ENCODE data around the gene MSANTD2. TPM values are rescaled to one million over a fixed set of nuclear protein-coding genes. Genes with fewer than 3 reads are reported as not detected.

MSANTD2 gene
- total RNA-seq, 1 donor from 2014 or later, result 8.5 TPM

- TF ChIP-seq CTCF (conservative IDR thresholded peaks at IDR 0.05; ENCODE audit: low read depth, low read length), result no peak
- peak overlapping the region; percentile 52 for H3K4me3 ChIP-seq (ENCODE audit: low read depth, low read length)
- DNase-seq (ENCODE audit: low read depth), result no peak
Measured at GRCh38 chr11:124717786-124718651, 82.2 kb downstream of the MSANTD2 start.

GRCh38 chr11:124717421-124717785 is 82.8 kb downstream of the MSANTD2 start:
- peak overlapping the region; percentile 52 for H3K4me3 ChIP-seq (ENCODE audit: low read depth, low read length)
- DNase-seq (ENCODE audit: low read depth), result no peak
- no peak for TF ChIP-seq CTCF (conservative IDR thresholded peaks at IDR 0.05; ENCODE audit: low read depth, low read length)

GRCh38 chr11:124716591-124716990 is 83.6 kb downstream of the MSANTD2 start:
- no peak for DNase-seq (ENCODE audit: low read depth)
- TF ChIP-seq CTCF (conservative IDR thresholded peaks at IDR 0.05; ENCODE audit: low read depth, low read length), result no peak
- H3K4me3 ChIP-seq (ENCODE audit: low read depth, low read length), result no peak overlapping the region

Other genes starting within 250 kb of the MSANTD2 start
- gene OR8A1, start 230.4 kb downstream of the MSANTD2 start, total RNA-seq, result not detected in 2 replicates
- not detected in 2 replicates for gene PANX3, start 189.0 kb downstream of the MSANTD2 start, total RNA-seq
- gene TBRG1, start 177.5 kb downstream of the MSANTD2 start, total RNA-seq, result 12.6 and 25.3 TPM in 2 replicates
- 3.5 and 8.2 TPM in 2 replicates for gene SIAE, start 126.7 kb downstream of the MSANTD2 start, total RNA-seq
- 21.2 and 28.1 TPM in 2 replicates for gene SPA17, start 126.5 kb downstream of the MSANTD2 start, total RNA-seq
- 2.7 and 5.8 TPM in 2 replicates for gene NRGN, start 60.5 kb downstream of the MSANTD2 start, total RNA-seq
- gene VSIG2, start 48.2 kb downstream of the MSANTD2 start, total RNA-seq, result 0.29 and 0.40 TPM in 2 replicates
- 1.8 and 9.9 TPM in 2 replicates for gene ESAM, start 38.1 kb downstream of the MSANTD2 start, total RNA-seq
- 18.9 and 30.6 TPM in 2 replicates for gene ROBO3, start 65.0 kb upstream of the MSANTD2 start, total RNA-seq
- 1.4 and 1.9 TPM in 2 replicates for gene ROBO4, start 97.5 kb upstream of the MSANTD2 start, total RNA-seq
- gene HEPN1, start 118.8 kb upstream of the MSANTD2 start, total RNA-seq, result not detected in 2 replicates
- gene HEPACAM, start 135.6 kb upstream of the MSANTD2 start, total RNA-seq, result under 0.01 TPM in 1 of 2 replicates, not detected in the other
- gene CCDC15, start 153.8 kb upstream of the MSANTD2 start, total RNA-seq, result 3.3 and 3.4 TPM in 2 replicates